Ishikawa (cell line): Measurements from ENCODE around the gene RIBC2.

Experiments used
- CEBPB ChIP-seq: IDR thresholded peaks from 2 replicates; pipeline ENCODE4 v1.6.1; 2012
- FOXM1 ChIP-seq: IDR thresholded peaks from 2 replicates; pipeline ENCODE4 v1.6.1; 2012; ENCODE audit warnings: low read depth, borderline replicate concordance
- MAX ChIP-seq: IDR thresholded peaks from 2 replicates; pipeline ENCODE4 v1.6.1; 2012
- RAD21 ChIP-seq: IDR thresholded peaks from 2 replicates; pipeline ENCODE4 v1.6.1; 2012; ENCODE audit warnings: low read depth
- YY1 ChIP-seq: IDR thresholded peaks from 2 replicates; pipeline ENCODE4 v1.6.1; 2012; ENCODE audit warnings: low read depth

- TF ChIP-seq YY1 (no peak), MAX (no peak), CEBPB (no peak), RAD21 (no peak), FOXM1 (no peak)
Observed at GRCh38 chr22:45426387-45426786, 12.9 kb downstream of the RIBC2 start.
